ENCODE data around the gene FKBP2.

- TF ChIP-seq EZH2phosphoT487 (IDR thresholded peaks at IDR 0.05) (no peak), CTCF (IDR thresholded peaks at IDR 0.05) (no peak)
These were observed 10.5 kb upstream of the FKBP2 start, which contains the start of gene DNAJC4 for GRCh38 chr11:64230171-64230984.
